K562 (cell line): ENCODE results near the gene CYB5D1. TPM values are rescaled to one million over a fixed set of nuclear protein-coding genes. Genes with fewer than 3 reads are reported as not detected.
A peak's percentile ranks its signal among the peaks of the same experiment; 100 is the strongest.

ENCODE experiments used
- CBX5 ChIP-seq: IDR thresholded peaks from 2 replicates; pipeline ENCODE4 v1.6.1; 2014; ENCODE audit warnings: low read depth, borderline replicate concordance
- IRF2 ChIP-seq: sonication (generic); formaldehyde crosslinking; IDR thresholded peaks from 2 replicates; pipeline ENCODE4 v1.8.1; 2022; ENCODE audit warnings: mild to moderate bottlenecking, missing genetic modification reagents
- NFATC3 ChIP-seq: fragments of 450-650 bp; IDR thresholded peaks from 2 replicates; pipeline ENCODE4 v1.6.1; 2017; ENCODE audit warnings: mild to moderate bottlenecking
- PPARD ChIP-seq: fragments of 250-450 bp; sonication (Bioruptor Pico); IDR thresholded peaks from 2 replicates; pipeline ENCODE4 v1.8.0; 2022; ENCODE audit warnings: inconsistent platforms, mild to moderate bottlenecking, moderate library complexity
- SMAD2 ChIP-seq: fragments of 150-350 bp; IDR thresholded peaks from 2 replicates; pipeline ENCODE4 v1.6.1; 2014; ENCODE audit warnings: low read depth, mild to moderate bottlenecking, low read length
- ZBTB1 ChIP-seq: sonication (generic); formaldehyde crosslinking; IDR thresholded peaks from 2 replicates; pipeline ENCODE4 v1.8.1; 2023; ENCODE audit warnings: missing genetic modification reagents, low read depth, mild to moderate bottlenecking, borderline replicate concordance
- ZNF134 ChIP-seq: fragments of 250-450 bp; sonication (Bioruptor Pico); conservative IDR thresholded peaks from 2 replicates; pipeline ENCODE4 v1.4.0; 2020
- ZNF766 ChIP-seq: fragments of 200-800 bp; sonication (Bioruptor generic); conservative IDR thresholded peaks from 2 replicates; pipeline ENCODE4 v1.6.1; 2016; ENCODE audit warnings: missing genetic modification characterization, missing compliant biosample characterization
- polyA plus RNA-seq, 8 experiments: library from polyadenylated mRNA; depleted of rRNA in 4 of 8; stranded (reverse) in 5 of 8; unstranded in 3 of 8; fragments of >200 nt; fragmentation: Nextera tagmentation in 2 of 8; fragmentation: Illumina TruSeq in 1 of 8; extraction: Ambion mirVana in 2 of 8; extraction: Trizol in 1 of 8; gene quantifications; 2 replicates each; pipeline versions ENCODE4 v1.2.1 to v1.2.3, GENCODE V29; 2011 to 2014; ENCODE audit warnings: inconsistent platforms in 1 of 8, missing spikeins in 1 of 8
- total RNA-seq, 7 experiments: library from RNA; depleted of rRNA in 6 of 7; stranded (reverse); fragments of >200 nt in 6 of 7; fragmentation: Illumina TruSeq in 2 of 7; extraction: Trizol in 2 of 7; gene quantifications; 2 replicates each; pipeline versions ENCODE4 v1.2.1 to v1.2.3, GENCODE V29; 2011 to 2021; ENCODE audit warnings: low replicate concordance in 1 of 7
- TF ChIP-seq, protein P1 (sequence below): sonication (generic); formaldehyde crosslinking; IDR thresholded peaks from 2 replicates; pipeline ENCODE4 v1.8.0; 2023; ENCODE audit warnings: mild to moderate bottlenecking, missing genetic modification reagents
- TF ChIP-seq, protein P2 (sequence below): fragments of 450-650 bp; conservative IDR thresholded peaks from 2 replicates; pipeline ENCODE4 v1.6.1; 2016; ENCODE audit warnings: missing genetic modification characterization, low read depth, mild to moderate bottlenecking, control low read depth, missing compliant biosample characterization
- TF ChIP-seq, protein P3 (sequence below): sonication (generic); IDR thresholded peaks from 2 replicates; pipeline ENCODE4 v1.6.1; 2016
- TF ChIP-seq, protein P4 (sequence below): fragments of 450-650 bp; IDR thresholded peaks from one replicate; pipeline ENCODE4 v1.6.1; 2018; ENCODE audit warnings: mild to moderate bottlenecking, moderate library complexity; ENCODE audit not compliant: partially characterized antibody
- TF ChIP-seq, protein P5 (sequence below): IDR thresholded peaks from 2 replicates; pipeline ENCODE4 v1.6.1; 2014; ENCODE audit warnings: antibody characterized with exemption
- TF ChIP-seq, protein P6 (sequence below): fragments of 250-450 bp; sonication (Bioruptor Pico); IDR thresholded peaks from 2 replicates; pipeline ENCODE4 v1.8.0; 2022; ENCODE audit warnings: inconsistent platforms

Gene CYB5D1
- total and polyA plus RNA-seq, 9 of the 15 experiments (the other 6 are each of a cell fraction or from before 2014, with no cell fraction given): 2.4 to 7.9 (median 5.7) TPM

DNA sequence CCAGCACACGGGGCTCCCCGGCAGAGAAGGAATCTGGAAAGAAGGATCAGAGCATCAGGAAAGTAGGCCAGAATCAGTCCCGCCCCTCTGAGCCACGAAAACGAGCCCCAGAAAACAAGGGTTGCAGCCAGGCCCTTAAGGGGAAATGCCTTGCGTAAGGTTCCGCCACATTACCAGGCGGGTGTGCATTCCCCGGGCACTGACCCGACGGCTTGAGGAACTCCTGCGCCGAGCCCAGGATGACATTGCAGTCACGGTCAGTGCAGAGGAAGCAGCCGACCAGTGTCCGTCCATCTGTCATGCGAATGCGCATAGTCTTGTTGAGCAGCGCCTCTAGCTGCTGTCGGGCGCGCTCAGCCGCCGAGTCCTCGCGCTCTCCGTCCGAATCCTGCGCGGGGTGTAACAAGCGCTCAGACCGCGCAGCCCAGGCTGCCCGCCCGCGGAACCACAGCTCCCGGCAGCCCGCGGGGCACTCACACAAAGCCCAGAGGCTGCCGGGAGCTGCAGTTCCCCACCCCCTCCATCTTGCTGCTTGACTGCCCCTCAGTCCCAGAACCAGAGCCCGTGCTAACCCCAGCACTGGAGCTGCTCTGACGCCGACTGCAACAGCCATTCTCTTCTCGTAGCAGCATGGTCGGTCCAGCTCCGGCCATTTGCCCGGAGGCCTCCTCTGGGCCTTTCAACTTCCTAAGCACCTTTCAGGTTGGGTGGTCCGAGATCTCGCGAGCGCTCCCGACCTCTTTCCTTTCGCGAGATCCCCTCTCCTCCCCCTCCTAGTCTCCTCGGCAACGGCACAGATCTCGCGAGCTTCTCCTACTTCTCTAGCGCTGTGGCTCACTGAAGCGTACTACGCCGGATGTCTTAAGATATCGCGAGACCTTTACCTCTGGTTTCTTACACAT lies 741 bp upstream of the CYB5D1 start, which contains the start of gene NAA38 (continued):
- TF ChIP-seq, protein P1, sequence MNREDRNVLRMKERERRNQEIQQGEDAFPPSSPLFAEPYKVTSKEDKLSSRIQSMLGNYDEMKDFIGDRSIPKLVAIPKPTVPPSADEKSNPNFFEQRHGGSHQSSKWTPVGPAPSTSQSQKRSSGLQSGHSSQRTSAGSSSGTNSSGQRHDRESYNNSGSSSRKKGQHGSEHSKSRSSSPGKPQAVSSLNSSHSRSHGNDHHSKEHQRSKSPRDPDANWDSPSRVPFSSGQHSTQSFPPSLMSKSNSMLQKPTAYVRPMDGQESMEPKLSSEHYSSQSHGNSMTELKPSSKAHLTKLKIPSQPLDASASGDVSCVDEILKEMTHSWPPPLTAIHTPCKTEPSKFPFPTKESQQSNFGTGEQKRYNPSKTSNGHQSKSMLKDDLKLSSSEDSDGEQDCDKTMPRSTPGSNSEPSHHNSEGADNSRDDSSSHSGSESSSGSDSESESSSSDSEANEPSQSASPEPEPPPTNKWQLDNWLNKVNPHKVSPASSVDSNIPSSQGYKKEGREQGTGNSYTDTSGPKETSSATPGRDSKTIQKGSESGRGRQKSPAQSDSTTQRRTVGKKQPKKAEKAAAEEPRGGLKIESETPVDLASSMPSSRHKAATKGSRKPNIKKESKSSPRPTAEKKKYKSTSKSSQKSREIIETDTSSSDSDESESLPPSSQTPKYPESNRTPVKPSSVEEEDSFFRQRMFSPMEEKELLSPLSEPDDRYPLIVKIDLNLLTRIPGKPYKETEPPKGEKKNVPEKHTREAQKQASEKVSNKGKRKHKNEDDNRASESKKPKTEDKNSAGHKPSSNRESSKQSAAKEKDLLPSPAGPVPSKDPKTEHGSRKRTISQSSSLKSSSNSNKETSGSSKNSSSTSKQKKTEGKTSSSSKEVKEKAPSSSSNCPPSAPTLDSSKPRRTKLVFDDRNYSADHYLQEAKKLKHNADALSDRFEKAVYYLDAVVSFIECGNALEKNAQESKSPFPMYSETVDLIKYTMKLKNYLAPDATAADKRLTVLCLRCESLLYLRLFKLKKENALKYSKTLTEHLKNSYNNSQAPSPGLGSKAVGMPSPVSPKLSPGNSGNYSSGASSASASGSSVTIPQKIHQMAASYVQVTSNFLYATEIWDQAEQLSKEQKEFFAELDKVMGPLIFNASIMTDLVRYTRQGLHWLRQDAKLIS: peak; percentile 80; the same call in 1 of the 2 replicates
- TF ChIP-seq CBX5 (no peak), SMAD2 (no peak), PPARD (CRISPR knock-in tag) (no peak), IRF2 (CRISPR knock-in tag) (no peak), ZNF766 (peak; percentile 95), ZNF134 (CRISPR knock-in tag) (no peak), ZBTB1 (CRISPR knock-in tag) (peak; percentile 90; the same call in 1 of the 2 replicates), NFATC3 (no peak)
- TF ChIP-seq, protein P2, sequence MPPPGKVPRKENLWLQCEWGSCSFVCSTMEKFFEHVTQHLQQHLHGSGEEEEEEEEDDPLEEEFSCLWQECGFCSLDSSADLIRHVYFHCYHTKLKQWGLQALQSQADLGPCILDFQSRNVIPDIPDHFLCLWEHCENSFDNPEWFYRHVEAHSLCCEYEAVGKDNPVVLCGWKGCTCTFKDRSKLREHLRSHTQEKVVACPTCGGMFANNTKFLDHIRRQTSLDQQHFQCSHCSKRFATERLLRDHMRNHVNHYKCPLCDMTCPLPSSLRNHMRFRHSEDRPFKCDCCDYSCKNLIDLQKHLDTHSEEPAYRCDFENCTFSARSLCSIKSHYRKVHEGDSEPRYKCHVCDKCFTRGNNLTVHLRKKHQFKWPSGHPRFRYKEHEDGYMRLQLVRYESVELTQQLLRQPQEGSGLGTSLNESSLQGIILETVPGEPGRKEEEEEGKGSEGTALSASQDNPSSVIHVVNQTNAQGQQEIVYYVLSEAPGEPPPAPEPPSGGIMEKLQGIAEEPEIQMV (tag): no peak
- TF ChIP-seq, protein P3, sequence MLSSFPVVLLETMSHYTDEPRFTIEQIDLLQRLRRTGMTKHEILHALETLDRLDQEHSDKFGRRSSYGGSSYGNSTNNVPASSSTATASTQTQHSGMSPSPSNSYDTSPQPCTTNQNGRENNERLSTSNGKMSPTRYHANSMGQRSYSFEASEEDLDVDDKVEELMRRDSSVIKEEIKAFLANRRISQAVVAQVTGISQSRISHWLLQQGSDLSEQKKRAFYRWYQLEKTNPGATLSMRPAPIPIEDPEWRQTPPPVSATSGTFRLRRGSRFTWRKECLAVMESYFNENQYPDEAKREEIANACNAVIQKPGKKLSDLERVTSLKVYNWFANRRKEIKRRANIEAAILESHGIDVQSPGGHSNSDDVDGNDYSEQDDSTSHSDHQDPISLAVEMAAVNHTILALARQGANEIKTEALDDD: peak; percentile 74
- TF ChIP-seq, protein P4, sequence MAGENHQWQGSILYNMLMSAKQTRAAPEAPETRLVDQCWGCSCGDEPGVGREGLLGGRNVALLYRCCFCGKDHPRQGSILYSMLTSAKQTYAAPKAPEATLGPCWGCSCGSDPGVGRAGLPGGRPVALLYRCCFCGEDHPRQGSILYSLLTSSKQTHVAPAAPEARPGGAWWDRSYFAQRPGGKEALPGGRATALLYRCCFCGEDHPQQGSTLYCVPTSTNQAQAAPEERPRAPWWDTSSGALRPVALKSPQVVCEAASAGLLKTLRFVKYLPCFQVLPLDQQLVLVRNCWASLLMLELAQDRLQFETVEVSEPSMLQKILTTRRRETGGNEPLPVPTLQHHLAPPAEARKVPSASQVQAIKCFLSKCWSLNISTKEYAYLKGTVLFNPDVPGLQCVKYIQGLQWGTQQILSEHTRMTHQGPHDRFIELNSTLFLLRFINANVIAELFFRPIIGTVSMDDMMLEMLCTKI: no peak
- TF ChIP-seq, protein P5, sequence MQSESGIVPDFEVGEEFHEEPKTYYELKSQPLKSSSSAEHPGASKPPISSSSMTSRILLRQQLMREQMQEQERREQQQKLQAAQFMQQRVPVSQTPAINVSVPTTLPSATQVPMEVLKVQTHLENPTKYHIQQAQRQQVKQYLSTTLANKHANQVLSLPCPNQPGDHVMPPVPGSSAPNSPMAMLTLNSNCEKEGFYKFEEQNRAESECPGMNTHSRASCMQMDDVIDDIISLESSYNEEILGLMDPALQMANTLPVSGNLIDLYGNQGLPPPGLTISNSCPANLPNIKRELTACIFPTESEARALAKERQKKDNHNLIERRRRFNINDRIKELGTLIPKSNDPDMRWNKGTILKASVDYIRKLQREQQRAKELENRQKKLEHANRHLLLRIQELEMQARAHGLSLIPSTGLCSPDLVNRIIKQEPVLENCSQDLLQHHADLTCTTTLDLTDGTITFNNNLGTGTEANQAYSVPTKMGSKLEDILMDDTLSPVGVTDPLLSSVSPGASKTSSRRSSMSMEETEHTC: no peak
- TF ChIP-seq, protein P6, sequence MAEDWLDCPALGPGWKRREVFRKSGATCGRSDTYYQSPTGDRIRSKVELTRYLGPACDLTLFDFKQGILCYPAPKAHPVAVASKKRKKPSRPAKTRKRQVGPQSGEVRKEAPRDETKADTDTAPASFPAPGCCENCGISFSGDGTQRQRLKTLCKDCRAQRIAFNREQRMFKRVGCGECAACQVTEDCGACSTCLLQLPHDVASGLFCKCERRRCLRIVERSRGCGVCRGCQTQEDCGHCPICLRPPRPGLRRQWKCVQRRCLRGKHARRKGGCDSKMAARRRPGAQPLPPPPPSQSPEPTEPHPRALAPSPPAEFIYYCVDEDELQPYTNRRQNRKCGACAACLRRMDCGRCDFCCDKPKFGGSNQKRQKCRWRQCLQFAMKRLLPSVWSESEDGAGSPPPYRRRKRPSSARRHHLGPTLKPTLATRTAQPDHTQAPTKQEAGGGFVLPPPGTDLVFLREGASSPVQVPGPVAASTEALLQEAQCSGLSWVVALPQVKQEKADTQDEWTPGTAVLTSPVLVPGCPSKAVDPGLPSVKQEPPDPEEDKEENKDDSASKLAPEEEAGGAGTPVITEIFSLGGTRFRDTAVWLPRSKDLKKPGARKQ (CRISPR knock-in tag): no peak
